HepG2 (cell line): Measurements from ENCODE around the gene SPAG9. TPM values are rescaled to one million over a fixed set of nuclear protein-coding genes. Genes with fewer than 3 reads are reported as not detected.
A peak's percentile ranks its signal among the peaks of the same experiment; 100 is the strongest.

Experiments
- HIVEP1 ChIP-seq: sonication (generic); formaldehyde crosslinking; IDR thresholded peaks from 2 replicates; pipeline ENCODE4 v1.4.0; 2020; ENCODE audit warnings: mild to moderate bottlenecking, missing genetic modification reagents
- MATR3 ChIP-seq: sonication (generic); formaldehyde crosslinking; IDR thresholded peaks from 2 replicates; pipeline ENCODE4 v1.4.0; 2020; ENCODE audit warnings: missing genetic modification reagents
- MTF2 ChIP-seq: sonication (generic); formaldehyde crosslinking; IDR thresholded peaks from 2 replicates; pipeline ENCODE4 v1.5.0; 2020; ENCODE audit warnings: missing genetic modification reagents, borderline replicate concordance
- NFYC ChIP-seq: IDR thresholded peaks from 2 replicates; pipeline ENCODE4 v1.6.1; 2016; ENCODE audit warnings: missing genetic modification reagents, missing compliant biosample characterization
- PAX8 ChIP-seq: sonication (generic); formaldehyde crosslinking; IDR thresholded peaks from 2 replicates; pipeline ENCODE4 v1.8.0; 2022; ENCODE audit warnings: mild to moderate bottlenecking, missing genetic modification reagents, borderline replicate concordance
- RELA ChIP-seq: sonication (generic); formaldehyde crosslinking; IDR thresholded peaks from 2 replicates; pipeline ENCODE4 v1.4.0; 2020; ENCODE audit warnings: missing genetic modification reagents
- SIN3A ChIP-seq: IDR thresholded peaks from 2 replicates; pipeline ENCODE4 v1.6.1; 2011; ENCODE audit warnings: low read depth, mild to moderate bottlenecking, control low read depth, low read length, borderline replicate concordance
- STAG1 ChIP-seq: sonication (generic); formaldehyde crosslinking; IDR thresholded peaks from 2 replicates; pipeline ENCODE4 v1.4.0; 2020; ENCODE audit warnings: missing genetic modification reagents
- YEATS2 ChIP-seq: sonication (generic); formaldehyde crosslinking; IDR thresholded peaks from 2 replicates; pipeline ENCODE4 v1.4.0; 2020; ENCODE audit warnings: missing genetic modification reagents, borderline replicate concordance
- ZFP37 ChIP-seq: sonication (generic); formaldehyde crosslinking; IDR thresholded peaks from 2 replicates; pipeline ENCODE4 v1.4.0; 2020; ENCODE audit warnings: missing genetic modification reagents, borderline replicate concordance
- ZMYM4 ChIP-seq: sonication (generic); formaldehyde crosslinking; IDR thresholded peaks from 2 replicates; pipeline ENCODE4 v1.8.1; 2023; ENCODE audit warnings: mild to moderate bottlenecking, missing genetic modification reagents
- ZNF136 ChIP-seq: sonication (generic); formaldehyde crosslinking; IDR thresholded peaks from 2 replicates; pipeline ENCODE4 v1.8.1; 2022; ENCODE audit warnings: low read depth, mild to moderate bottlenecking, moderate library complexity, missing genetic modification reagents
- ZNF225 ChIP-seq: sonication (generic); formaldehyde crosslinking; IDR thresholded peaks from 2 replicates; pipeline ENCODE4 v1.4.0; 2020; ENCODE audit warnings: mild to moderate bottlenecking, missing genetic modification reagents
- ZNF263 ChIP-seq: sonication (generic); formaldehyde crosslinking; IDR thresholded peaks from 2 replicates; pipeline ENCODE4 v1.4.0; 2020; ENCODE audit warnings: missing genetic modification reagents
- ZNF333 ChIP-seq: sonication (generic); formaldehyde crosslinking; IDR thresholded peaks from 2 replicates; pipeline ENCODE4 v1.4.0; 2020; ENCODE audit warnings: mild to moderate bottlenecking, missing genetic modification reagents, borderline replicate concordance
- ZNF441 ChIP-seq: sonication (generic); formaldehyde crosslinking; IDR thresholded peaks from 2 replicates; pipeline ENCODE4 v1.7.0; 2021; ENCODE audit warnings: missing genetic modification reagents, borderline replicate concordance
- ZNF780A ChIP-seq: sonication (generic); formaldehyde crosslinking; IDR thresholded peaks from 2 replicates; pipeline ENCODE4 v1.8.0; 2022; ENCODE audit warnings: mild to moderate bottlenecking, missing genetic modification reagents, moderate library complexity
- polyA plus RNA-seq, 8 experiments: library from polyadenylated mRNA; depleted of rRNA in 3 of 8; stranded (reverse) in 7 of 8; unstranded in 1 of 8; fragments of >200 nt; fragmentation: Illumina TruSeq in 4 of 8; extraction: Trizol in 4 of 8; gene quantifications; 2 replicates each; pipeline versions ENCODE4 v1.2.1 to v1.2.3, GENCODE V29; 2011 to 2016; ENCODE audit warnings: low read depth in 4 of 8, missing spikeins in 1 of 8, mixed read lengths in 1 of 8; ENCODE audit not compliant: insufficient read depth in 1 of 8
- total RNA-seq, 5 experiments: library from RNA; depleted of rRNA; stranded (reverse); fragments of >200 nt; fragmentation: Illumina TruSeq; extraction: Trizol; gene quantifications; 2 replicates each; pipeline ENCODE4 v1.2.3, GENCODE V29; 2016; ENCODE audit warnings: low read depth in 1 of 5
- TF ChIP-seq, protein P1 (sequence below): sonication (generic); formaldehyde crosslinking; IDR thresholded peaks from 2 replicates; pipeline ENCODE4 v1.4.0; 2020; ENCODE audit warnings: missing genetic modification reagents
- TF ChIP-seq, protein P2 (sequence below): IDR thresholded peaks from 2 replicates; pipeline ENCODE4 v1.6.1; 2016; ENCODE audit warnings: missing biosample characterization, missing genetic modification reagents, low read depth
- TF ChIP-seq, protein P3 (sequence below): sonication (generic); formaldehyde crosslinking; IDR thresholded peaks from 2 replicates; pipeline ENCODE4 v1.5.0; 2020; ENCODE audit warnings: missing genetic modification reagents, mild to moderate bottlenecking, borderline replicate concordance
- TF ChIP-seq, protein P4 (sequence below): sonication (generic); formaldehyde crosslinking; IDR thresholded peaks from 2 replicates; pipeline ENCODE4 v1.4.0; 2020; ENCODE audit warnings: missing genetic modification reagents, mild to moderate bottlenecking, borderline replicate concordance

Gene SPAG9
- total and polyA plus RNA-seq, 2 of the 13 experiments (the other 11 are each of a cell fraction or from before 2014, with no cell fraction given), result 43.2 to 78.6 TPM

DNA sequence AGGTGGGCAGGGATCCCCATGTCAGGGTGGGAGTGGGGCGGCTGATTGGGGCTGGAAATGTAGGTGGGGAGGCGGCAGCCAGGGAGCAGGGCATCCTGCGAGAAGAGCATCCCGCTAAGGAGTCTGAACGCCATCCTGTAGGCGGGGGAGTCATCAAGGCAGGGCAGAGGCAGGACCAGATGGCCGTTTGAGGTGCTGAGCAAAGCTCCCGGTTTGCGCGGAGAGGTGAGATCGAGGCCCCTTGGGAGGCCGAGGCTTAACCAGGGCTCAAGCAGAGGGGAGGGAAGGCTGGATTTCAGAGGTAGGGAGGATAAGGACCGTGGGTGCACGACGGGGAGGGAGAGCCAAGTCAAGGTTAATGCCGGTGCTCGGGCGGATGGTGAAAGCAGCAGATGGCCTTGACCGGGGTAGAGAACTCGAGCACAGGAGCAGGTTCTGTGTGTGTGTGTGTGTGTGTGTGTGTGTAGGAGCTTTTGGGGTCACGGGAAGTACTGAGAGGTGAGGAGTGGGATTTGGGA, 45.1 kb upstream of the SPAG9 start (continued):
- TF ChIP-seq, protein P1, sequence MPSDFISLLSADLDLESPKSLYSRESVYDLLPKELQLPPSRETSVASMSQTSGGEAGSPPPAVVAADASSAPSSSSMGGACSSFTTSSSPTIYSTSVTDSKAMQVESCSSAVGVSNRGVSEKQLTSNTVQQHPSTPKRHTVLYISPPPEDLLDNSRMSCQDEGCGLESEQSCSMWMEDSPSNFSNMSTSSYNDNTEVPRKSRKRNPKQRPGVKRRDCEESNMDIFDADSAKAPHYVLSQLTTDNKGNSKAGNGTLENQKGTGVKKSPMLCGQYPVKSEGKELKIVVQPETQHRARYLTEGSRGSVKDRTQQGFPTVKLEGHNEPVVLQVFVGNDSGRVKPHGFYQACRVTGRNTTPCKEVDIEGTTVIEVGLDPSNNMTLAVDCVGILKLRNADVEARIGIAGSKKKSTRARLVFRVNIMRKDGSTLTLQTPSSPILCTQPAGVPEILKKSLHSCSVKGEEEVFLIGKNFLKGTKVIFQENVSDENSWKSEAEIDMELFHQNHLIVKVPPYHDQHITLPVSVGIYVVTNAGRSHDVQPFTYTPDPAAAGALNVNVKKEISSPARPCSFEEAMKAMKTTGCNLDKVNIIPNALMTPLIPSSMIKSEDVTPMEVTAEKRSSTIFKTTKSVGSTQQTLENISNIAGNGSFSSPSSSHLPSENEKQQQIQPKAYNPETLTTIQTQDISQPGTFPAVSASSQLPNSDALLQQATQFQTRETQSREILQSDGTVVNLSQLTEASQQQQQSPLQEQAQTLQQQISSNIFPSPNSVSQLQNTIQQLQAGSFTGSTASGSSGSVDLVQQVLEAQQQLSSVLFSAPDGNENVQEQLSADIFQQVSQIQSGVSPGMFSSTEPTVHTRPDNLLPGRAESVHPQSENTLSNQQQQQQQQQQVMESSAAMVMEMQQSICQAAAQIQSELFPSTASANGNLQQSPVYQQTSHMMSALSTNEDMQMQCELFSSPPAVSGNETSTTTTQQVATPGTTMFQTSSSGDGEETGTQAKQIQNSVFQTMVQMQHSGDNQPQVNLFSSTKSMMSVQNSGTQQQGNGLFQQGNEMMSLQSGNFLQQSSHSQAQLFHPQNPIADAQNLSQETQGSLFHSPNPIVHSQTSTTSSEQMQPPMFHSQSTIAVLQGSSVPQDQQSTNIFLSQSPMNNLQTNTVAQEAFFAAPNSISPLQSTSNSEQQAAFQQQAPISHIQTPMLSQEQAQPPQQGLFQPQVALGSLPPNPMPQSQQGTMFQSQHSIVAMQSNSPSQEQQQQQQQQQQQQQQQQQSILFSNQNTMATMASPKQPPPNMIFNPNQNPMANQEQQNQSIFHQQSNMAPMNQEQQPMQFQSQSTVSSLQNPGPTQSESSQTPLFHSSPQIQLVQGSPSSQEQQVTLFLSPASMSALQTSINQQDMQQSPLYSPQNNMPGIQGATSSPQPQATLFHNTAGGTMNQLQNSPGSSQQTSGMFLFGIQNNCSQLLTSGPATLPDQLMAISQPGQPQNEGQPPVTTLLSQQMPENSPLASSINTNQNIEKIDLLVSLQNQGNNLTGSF, result no peak
- 0 out of 2 replicates have a peak, but pooled peaks have one; percentile 29 for TF ChIP-seq ZNF136 (CRISPR knock-in tag)
- no peak for TF ChIP-seq ZNF333 (CRISPR knock-in tag)
- TF ChIP-seq YEATS2 (CRISPR knock-in tag), result no peak
- TF ChIP-seq NFYC (CRISPR knock-in tag), result no peak
- no peak for TF ChIP-seq ZNF225 (CRISPR knock-in tag)
- TF ChIP-seq HIVEP1 (CRISPR knock-in tag), result no peak; the same call in 1 of the 2 replicates
- no peak for TF ChIP-seq PAX8
- TF ChIP-seq, protein P2, sequence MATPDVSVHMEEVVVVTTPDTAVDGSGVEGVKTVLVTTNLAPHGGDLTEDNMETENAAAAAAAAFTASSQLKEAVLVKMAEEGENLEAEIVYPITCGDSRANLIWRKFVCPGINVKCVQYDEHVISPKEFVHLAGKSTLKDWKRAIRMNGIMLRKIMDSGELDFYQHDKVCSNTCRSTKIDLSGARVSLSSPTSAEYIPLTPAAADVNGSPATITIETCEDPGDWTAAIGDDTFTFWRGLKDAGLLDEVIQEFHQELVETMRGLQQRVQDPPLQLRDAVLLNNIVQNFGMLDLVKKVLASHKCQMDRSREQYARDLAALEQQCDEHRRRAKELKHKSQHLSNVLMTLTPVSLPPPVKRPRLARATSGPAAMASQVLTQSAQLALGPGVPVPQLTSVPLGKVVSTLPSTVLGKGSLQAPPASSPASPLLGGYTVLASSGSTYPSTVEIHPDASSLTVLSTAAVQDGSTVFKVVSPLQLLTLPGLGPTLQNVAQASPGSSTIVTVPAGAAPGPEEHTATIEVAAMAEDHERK (CRISPR knock-in tag), result no peak
- no peak for TF ChIP-seq ZMYM4
- TF ChIP-seq ZFP37 (CRISPR knock-in tag), result no peak
- no peak; the same call in 1 of the 2 replicates for TF ChIP-seq ZNF780A (CRISPR knock-in tag)
- TF ChIP-seq RELA, result no peak
- TF ChIP-seq, protein P3, sequence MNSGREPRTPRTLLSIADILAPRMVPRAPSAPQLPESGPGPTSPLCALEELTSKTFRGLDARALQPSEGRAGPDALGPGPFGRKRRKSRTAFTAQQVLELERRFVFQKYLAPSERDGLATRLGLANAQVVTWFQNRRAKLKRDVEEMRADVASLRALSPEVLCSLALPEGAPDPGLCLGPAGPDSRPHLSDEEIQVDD (CRISPR knock-in tag), result no peak
- TF ChIP-seq MTF2 (CRISPR knock-in tag), result no peak
- TF ChIP-seq ZNF441, result no peak
- TF ChIP-seq, protein P4, sequence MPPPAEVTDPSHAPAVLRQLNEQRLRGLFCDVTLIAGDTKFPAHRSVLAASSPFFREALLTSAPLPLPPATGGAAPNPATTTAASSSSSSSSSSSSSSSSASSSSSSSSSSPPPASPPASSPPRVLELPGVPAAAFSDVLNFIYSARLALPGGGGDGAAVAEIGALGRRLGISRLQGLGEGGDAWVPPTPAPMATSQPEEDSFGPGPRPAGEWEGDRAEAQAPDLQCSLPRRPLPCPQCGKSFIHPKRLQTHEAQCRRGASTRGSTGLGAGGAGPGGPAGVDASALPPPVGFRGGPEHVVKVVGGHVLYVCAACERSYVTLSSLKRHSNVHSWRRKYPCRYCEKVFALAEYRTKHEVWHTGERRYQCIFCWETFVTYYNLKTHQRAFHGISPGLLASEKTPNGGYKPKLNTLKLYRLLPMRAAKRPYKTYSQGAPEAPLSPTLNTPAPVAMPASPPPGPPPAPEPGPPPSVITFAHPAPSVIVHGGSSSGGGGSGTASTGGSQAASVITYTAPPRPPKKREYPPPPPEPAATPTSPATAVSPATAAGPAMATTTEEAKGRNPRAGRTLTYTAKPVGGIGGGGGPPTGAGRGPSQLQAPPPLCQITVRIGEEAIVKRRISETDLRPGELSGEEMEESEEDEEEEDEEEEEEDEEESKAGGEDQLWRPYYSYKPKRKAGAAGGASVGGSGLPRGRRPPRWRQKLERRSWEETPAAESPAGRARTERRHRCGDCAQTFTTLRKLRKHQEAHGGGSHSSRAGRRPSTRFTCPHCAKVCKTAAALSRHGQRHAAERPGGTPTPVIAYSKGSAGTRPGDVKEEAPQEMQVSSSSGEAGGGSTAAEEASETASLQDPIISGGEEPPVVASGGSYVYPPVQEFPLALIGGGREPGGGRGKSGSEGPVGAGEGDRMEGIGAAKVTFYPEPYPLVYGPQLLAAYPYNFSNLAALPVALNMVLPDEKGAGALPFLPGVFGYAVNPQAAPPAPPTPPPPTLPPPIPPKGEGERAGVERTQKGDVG, result no peak
- TF ChIP-seq STAG1, result no peak
- no peak for TF ChIP-seq SIN3A
- TF ChIP-seq MATR3 (CRISPR knock-in tag), result no peak
- no peak for TF ChIP-seq ZNF263 (CRISPR knock-in tag)
